ENCODE results near the gene HIVEP3. TPM values are rescaled to one million over a fixed set of nuclear protein-coding genes. Genes with fewer than 3 reads are reported as not detected.

Gene HIVEP3
- total RNA-seq, 1 experiment from 2014 or later, result 1.2 TPM

- Mint-ChIP-seq H3K9me3 (ENCODE audit: unreplicated experiment) (no peaks in the 10 kb centered on the region), H3K36me3 (ENCODE audit: insufficient read depth, unreplicated experiment) (no peaks in the 10 kb centered on the region), H3K27me3 (ENCODE audit: insufficient read depth, unreplicated experiment) (peaks cover 14% of the 10 kb centered on the region), H3K27ac (ENCODE audit: low read depth, unreplicated experiment) (no peak overlapping the region), H3K4me1 (ENCODE audit: insufficient read depth, unreplicated experiment) (peaks cover 11% of the 10 kb centered on the region), H3K4me3 (ENCODE audit: unreplicated experiment) (no peak overlapping the region)
- no TSS peak for BruUV-seq (replicated peaks)
- intact Hi-C loops (cut with micrococcal nuclease), result no loop called here
- ChIA-PET POLR2A (interaction anchor here (1.2 kb wide), 1 partner anchor 46 kb away, joined by 4 read pairs; no protein-coding TSS in a partner anchor), CTCF (no interaction called here)
- TF ChIP-seq, protein P1, sequence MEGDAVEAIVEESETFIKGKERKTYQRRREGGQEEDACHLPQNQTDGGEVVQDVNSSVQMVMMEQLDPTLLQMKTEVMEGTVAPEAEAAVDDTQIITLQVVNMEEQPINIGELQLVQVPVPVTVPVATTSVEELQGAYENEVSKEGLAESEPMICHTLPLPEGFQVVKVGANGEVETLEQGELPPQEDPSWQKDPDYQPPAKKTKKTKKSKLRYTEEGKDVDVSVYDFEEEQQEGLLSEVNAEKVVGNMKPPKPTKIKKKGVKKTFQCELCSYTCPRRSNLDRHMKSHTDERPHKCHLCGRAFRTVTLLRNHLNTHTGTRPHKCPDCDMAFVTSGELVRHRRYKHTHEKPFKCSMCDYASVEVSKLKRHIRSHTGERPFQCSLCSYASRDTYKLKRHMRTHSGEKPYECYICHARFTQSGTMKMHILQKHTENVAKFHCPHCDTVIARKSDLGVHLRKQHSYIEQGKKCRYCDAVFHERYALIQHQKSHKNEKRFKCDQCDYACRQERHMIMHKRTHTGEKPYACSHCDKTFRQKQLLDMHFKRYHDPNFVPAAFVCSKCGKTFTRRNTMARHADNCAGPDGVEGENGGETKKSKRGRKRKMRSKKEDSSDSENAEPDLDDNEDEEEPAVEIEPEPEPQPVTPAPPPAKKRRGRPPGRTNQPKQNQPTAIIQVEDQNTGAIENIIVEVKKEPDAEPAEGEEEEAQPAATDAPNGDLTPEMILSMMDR (IDR thresholded peaks at IDR 0.05; ENCODE audit: unreplicated experiment), result no peak
- no peak for DNase-seq (ENCODE audit: unreplicated experiment)
Observed at GRCh38 chr1:41718497-41718896, 200.2 kb downstream of the HIVEP3 start.

DNA sequence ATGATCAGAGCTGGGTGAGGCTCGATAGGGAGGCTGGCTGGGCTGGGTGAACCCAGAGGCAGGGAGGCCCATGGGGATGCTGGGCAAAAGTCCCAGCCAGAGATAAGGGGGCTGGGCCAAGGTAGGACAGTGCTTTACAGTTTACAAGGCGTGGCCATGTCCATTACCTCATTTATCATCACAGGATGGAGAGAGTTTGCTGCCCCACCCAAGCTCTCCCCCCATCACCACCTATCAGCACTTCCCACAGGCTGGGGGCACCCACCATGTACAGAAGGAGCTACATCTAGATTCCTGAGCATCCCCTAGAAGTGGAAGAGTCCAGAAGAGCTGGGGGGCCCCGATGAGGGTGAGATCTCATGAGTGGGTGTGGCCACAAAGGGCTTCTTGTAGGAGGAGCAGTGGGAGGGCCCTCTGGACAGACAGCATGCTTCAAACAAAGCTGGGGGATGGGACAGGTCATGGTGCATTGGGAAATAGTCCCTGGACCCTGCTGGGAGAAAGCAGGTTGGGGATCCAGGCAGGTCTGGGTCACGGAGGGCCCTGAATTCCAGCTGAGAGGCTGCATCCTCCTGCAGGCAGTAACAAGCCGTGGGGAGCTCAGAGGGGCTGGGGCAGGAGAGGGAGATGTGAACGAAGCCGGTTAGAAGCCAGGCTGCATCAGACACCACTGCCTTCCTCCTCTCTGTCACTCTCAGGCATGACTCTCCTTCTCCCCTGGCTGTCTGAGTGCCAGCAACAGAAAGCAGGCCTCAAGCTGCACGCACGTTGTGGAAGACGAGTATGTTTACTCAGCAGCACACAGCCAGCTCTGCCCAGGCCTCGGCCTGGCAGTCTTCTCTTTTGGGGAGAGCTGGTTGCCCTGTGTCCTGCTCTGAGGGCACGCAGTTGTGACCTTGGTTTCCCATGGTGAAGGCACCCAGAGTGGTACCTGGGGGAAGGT lies 202.3 kb downstream of the HIVEP3 start:
- CTCF ChIA-PET, result interaction anchor here (0.5 kb wide), 1 partner anchor 28 kb away, joined by 4 read pairs; no protein-coding TSS in a partner anchor
- Mint-ChIP-seq H3K36me3 (ENCODE audit: insufficient read depth, unreplicated experiment) (no peaks in the 10 kb centered on the region), H3K27me3 (ENCODE audit: insufficient read depth, unreplicated experiment) (no peaks in the 10 kb centered on the region), H3K9me3 (ENCODE audit: unreplicated experiment) (no peaks in the 10 kb centered on the region), H3K27ac (ENCODE audit: low read depth, unreplicated experiment) (no peak overlapping the region), H3K4me1 (ENCODE audit: insufficient read depth, unreplicated experiment) (peaks cover 15% of the 10 kb centered on the region), H3K4me3 (ENCODE audit: unreplicated experiment) (no peak overlapping the region)
- POLR2A ChIA-PET, result no interaction called here
- intact Hi-C loops (cut with micrococcal nuclease), result no loop called here
- DNase-seq (ENCODE audit: unreplicated experiment), result no peak
- TF ChIP-seq, protein P1 (IDR thresholded peaks at IDR 0.05; ENCODE audit: unreplicated experiment), result no peak
- no TSS peak for BruUV-seq (replicated peaks)

DNA sequence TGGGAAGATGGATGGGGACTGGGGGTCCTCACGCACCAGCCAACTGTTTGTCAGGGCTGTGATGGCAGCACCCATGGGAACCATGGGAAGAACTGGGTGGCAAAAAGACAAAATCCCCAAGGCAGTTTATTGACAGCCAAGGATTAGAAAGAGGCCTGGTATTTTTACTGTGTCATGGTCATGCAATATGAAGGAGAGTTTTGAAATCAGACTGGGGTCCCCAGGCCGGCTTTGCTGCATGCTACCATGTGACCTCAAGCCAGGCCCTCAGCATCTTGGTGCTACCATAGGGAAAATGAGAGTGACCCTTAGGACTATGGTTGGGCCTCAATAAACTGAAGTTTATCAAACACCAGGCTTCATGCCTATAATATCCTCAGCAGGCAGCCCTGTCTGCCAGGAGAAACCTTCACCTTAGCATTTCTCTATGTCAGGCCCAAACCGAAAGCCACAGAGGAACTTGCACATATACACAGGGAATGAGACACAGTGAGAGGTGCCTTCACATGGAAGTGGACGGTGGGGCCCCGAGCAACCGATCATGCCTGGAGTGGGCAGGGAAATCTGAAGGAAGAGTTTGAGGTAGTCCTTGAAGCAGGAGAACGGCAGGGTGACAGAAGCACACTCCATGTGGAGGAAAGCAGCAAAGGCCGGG lies 203.2 kb downstream of the HIVEP3 start:
- ChIA-PET POLR2A (no interaction called here), CTCF (interaction anchor here (0.5 kb wide), 1 partner anchor 27 kb away, joined by 4 read pairs; no protein-coding TSS in a partner anchor)
- no peaks in the 10 kb centered on the region for H3K9me3 Mint-ChIP-seq (ENCODE audit: unreplicated experiment)
- peaks cover 15% of the 10 kb centered on the region for H3K4me1 Mint-ChIP-seq (ENCODE audit: insufficient read depth, unreplicated experiment)
- TF ChIP-seq, protein P1 (IDR thresholded peaks at IDR 0.05; ENCODE audit: unreplicated experiment), result no peak
- intact Hi-C loops (cut with micrococcal nuclease), result no loop called here
- BruUV-seq (replicated peaks), result no TSS peak
- H3K4me3 Mint-ChIP-seq (ENCODE audit: unreplicated experiment), result no peak overlapping the region
- no peak for DNase-seq (ENCODE audit: unreplicated experiment)
- no peak overlapping the region for H3K27ac Mint-ChIP-seq (ENCODE audit: low read depth, unreplicated experiment)
- H3K27me3 Mint-ChIP-seq (ENCODE audit: insufficient read depth, unreplicated experiment), result no peaks in the 10 kb centered on the region
- H3K36me3 Mint-ChIP-seq (ENCODE audit: insufficient read depth, unreplicated experiment), result no peaks in the 10 kb centered on the region

Data from MCF 10A (cell line).